SK-N-SH (cell line): ENCODE data around the gene CASP1. TPM values are rescaled to one million over a fixed set of nuclear protein-coding genes. Genes with fewer than 3 reads are reported as not detected.

Experiments
- CTCF ChIA-PET: fragments of 300-600, 350-600 bp; formaldehyde crosslinking; extraction: SDS; loops from one replicate; lab custom pipeline; 2021; lab: Yijun Ruan, JAX
- POLR2A ChIA-PET: fragments of 350-600 bp; sonication (Branson Sonifier 250); formaldehyde crosslinking; extraction: SDS; loops from one replicate; lab custom pipeline; 2020; ENCODE audit warnings: antibody characterized with exemption, inconsistent platforms; lab: Yijun Ruan, JAX
- DNase-seq: peaks from one replicate; pipeline ENCODE4 v3.0.0; 2012
- H2AFZ ChIP-seq: fragments of 200-600 bp; sonication (generic); 2 replicates; pipeline ENCODE4 v1.8.1; 2016; ENCODE audit warnings: antibody characterized with exemption, mild to moderate bottlenecking, low read depth
- H3F3A ChIP-seq: fragments of 200-600 bp; sonication (generic); replicated peaks from 2 replicates; pipeline ENCODE3; 2016; ENCODE audit warnings: antibody characterized with exemption, mild to moderate bottlenecking; ENCODE audit not compliant: insufficient read depth
- H3K27ac ChIP-seq, 2 experiments: fragments of 200-500 bp in 1 of 2; fragments of 200-600 bp in 1 of 2; sonication (Bioruptor generic) in 1 of 2; sonication (generic), shearing (Covaris generic) in 1 of 2; 2 replicates each; pipeline versions ENCODE4 v1.5.1 to v1.6.1; 2014 to 2016; ENCODE audit warnings: low read depth in 2 of 2, inconsistent platforms in 1 of 2, low read length in 1 of 2, mild to moderate bottlenecking in 1 of 2, mixed read lengths in 1 of 2
- H3K27me3 ChIP-seq: fragments of 200-600 bp; sonication (generic), shearing (Covaris generic); 2 replicates; pipeline ENCODE4 v1.6.1; 2016; ENCODE audit warnings: mixed run types; ENCODE audit not compliant: insufficient read depth
- H3K36me3 ChIP-seq, 2 experiments: fragments of 200-500 bp in 1 of 2; fragments of 200-600 bp in 1 of 2; sonication (Bioruptor generic) in 1 of 2; sonication (generic) in 1 of 2; replicated peaks in 1 of 2; 2 replicates each; pipeline versions ENCODE3 to v1.5.1; 2014 to 2016; ENCODE audit warnings: low read length in 1 of 2, mild to moderate bottlenecking in 1 of 2; ENCODE audit not compliant: insufficient read depth in 2 of 2, control insufficient read depth in 1 of 2
- H3K4me1 ChIP-seq, 2 experiments: fragments of 200-500 bp in 1 of 2; fragments of 200-600 bp in 1 of 2; sonication (Bioruptor generic) in 1 of 2; sonication (generic), shearing (Covaris generic) in 1 of 2; 2 replicates each; pipeline versions ENCODE4 v1.5.1 to v1.6.1; 2014 to 2016; ENCODE audit warnings: low read depth in 1 of 2, low read length in 1 of 2, mixed run types in 1 of 2; ENCODE audit not compliant: insufficient read depth in 2 of 2, control insufficient read depth in 1 of 2
- H3K4me2 ChIP-seq: fragments of 200-600 bp; sonication (generic), shearing (Covaris generic); 2 replicates; pipeline ENCODE4 v1.6.1; 2017; ENCODE audit warnings: mixed run types
- H3K4me3 ChIP-seq, 2 experiments: fragments of 200-500 bp in 1 of 2; fragments of 200-600 bp in 1 of 2; sonication (Bioruptor generic) in 1 of 2; sonication (generic), shearing (Covaris generic) in 1 of 2; 2 replicates each; pipeline versions ENCODE4 v1.5.1 to v1.8.1; 2014 to 2016; ENCODE audit warnings: low read depth in 2 of 2, inconsistent platforms in 1 of 2, low read length in 1 of 2, mild to moderate bottlenecking in 1 of 2, mixed read lengths in 1 of 2, moderate library complexity in 1 of 2
- H3K79me2 ChIP-seq: fragments of 200-600 bp; sonication (generic); 2 replicates; pipeline ENCODE4 v1.8.1; 2017; ENCODE audit warnings: mild to moderate bottlenecking; ENCODE audit not compliant: insufficient read depth
- H3K9ac ChIP-seq: fragments of 200-600 bp; sonication (generic); 2 replicates; pipeline ENCODE4 v1.6.1; 2017; ENCODE audit warnings: mixed run types
- H3K9me2 ChIP-seq: fragments of 200-600 bp; sonication (generic); 2 replicates; pipeline ENCODE4 v1.6.1; 2017; ENCODE audit warnings: mixed run types
- H3K9me3 ChIP-seq: fragments of 200-600 bp; sonication (generic); 2 replicates; pipeline ENCODE4 v1.6.1; 2017; ENCODE audit warnings: mixed run types, mild to moderate bottlenecking, moderate library complexity
- H4K20me1 ChIP-seq: fragments of 200-600 bp; sonication (generic); 2 replicates; pipeline ENCODE4 v1.6.1; 2017; ENCODE audit warnings: mild to moderate bottlenecking, mixed run types; ENCODE audit not compliant: insufficient read depth
- CHD2 ChIP-seq: fragments of 150-350 bp; IDR thresholded peaks from 2 replicates; pipeline ENCODE4 v1.6.1; 2018; ENCODE audit warnings: low read length; ENCODE audit not compliant: partially characterized antibody
- EP300 ChIP-seq, 2 experiments: IDR thresholded peaks; 2 replicates each; pipeline versions ENCODE4 v1.4.0 to v1.6.1; 2012; ENCODE audit warnings: borderline replicate concordance in 1 of 2, low read depth in 1 of 2, low read length in 1 of 2
- FOSL2 ChIP-seq: IDR thresholded peaks from 2 replicates; pipeline ENCODE4 v1.4.0; 2012; ENCODE audit warnings: low read depth, mild to moderate bottlenecking, moderate library complexity, borderline replicate concordance
- FOXJ3 ChIP-seq: sonication (generic); formaldehyde crosslinking; IDR thresholded peaks from 2 replicates; pipeline ENCODE4 v1.5.1; 2020; ENCODE audit warnings: mild to moderate bottlenecking, missing genetic modification reagents
- FOXM1 ChIP-seq: IDR thresholded peaks from 2 replicates; pipeline ENCODE4 v1.4.0; 2012; ENCODE audit warnings: low read depth, mild to moderate bottlenecking
- GABPA ChIP-seq: IDR thresholded peaks from 2 replicates; pipeline ENCODE4 v1.4.0; 2012; ENCODE audit warnings: low read depth, mild to moderate bottlenecking
- IRF3 ChIP-seq: fragments of 150-350 bp; IDR thresholded peaks from 2 replicates; pipeline ENCODE4 v1.6.1; 2016; ENCODE audit warnings: mild to moderate bottlenecking, low read depth, low read length
- JUND ChIP-seq: IDR thresholded peaks from 2 replicates; pipeline ENCODE4 v1.4.0; 2012
- MEF2A ChIP-seq: IDR thresholded peaks from 2 replicates; pipeline ENCODE4 v1.4.0; 2012; ENCODE audit warnings: low read depth, borderline replicate concordance
- NRF1 ChIP-seq: IDR thresholded peaks from 2 replicates; pipeline ENCODE4 v1.6.1; 2012; ENCODE audit warnings: low read depth, mild to moderate bottlenecking, low read length
- PBX3 ChIP-seq: IDR thresholded peaks from 2 replicates; pipeline ENCODE4; 2012
- RAD21 ChIP-seq: IDR thresholded peaks from 2 replicates; pipeline ENCODE4 v1.6.1; 2012; ENCODE audit warnings: mild to moderate bottlenecking, low read length
- RCOR1 ChIP-seq: fragments of 150-350 bp; IDR thresholded peaks from 2 replicates; pipeline ENCODE4 v1.6.1; 2017; ENCODE audit warnings: antibody characterized with exemption, low read length
- RXRA ChIP-seq: IDR thresholded peaks from 2 replicates; pipeline ENCODE4 v1.4.0; 2012; ENCODE audit warnings: low read depth, mild to moderate bottlenecking, borderline replicate concordance
- SIN3A ChIP-seq: IDR thresholded peaks from 2 replicates; pipeline ENCODE4 v1.6.1; 2012; ENCODE audit warnings: low read depth, mild to moderate bottlenecking, low read length, moderate library complexity, borderline replicate concordance
- TAF1 ChIP-seq: IDR thresholded peaks from 2 replicates; pipeline ENCODE4 v1.6.1; 2012; ENCODE audit warnings: low read depth, mild to moderate bottlenecking, low read length, moderate library complexity, borderline replicate concordance
- TEAD4 ChIP-seq: IDR thresholded peaks from 2 replicates; pipeline ENCODE4 v1.4.0; 2012; ENCODE audit warnings: mild to moderate bottlenecking, borderline replicate concordance; ENCODE audit not compliant: insufficient read depth
- YY1 ChIP-seq: IDR thresholded peaks from 2 replicates; pipeline ENCODE4 v1.4.0; 2012; ENCODE audit warnings: low read depth, mild to moderate bottlenecking
- WGBS: methylation state at CpG from one replicate; pipeline ENCODE4 v1.1.6; 2017; ENCODE audit warnings: low lambda C conversion rate; 5-methylcytosine and 5-hydroxymethylcytosine counted together
- polyA plus RNA-seq, 3 experiments: library from polyadenylated mRNA; depleted of rRNA; stranded (reverse); fragments of >200 nt; gene quantifications; 2 replicates each; pipeline ENCODE4 v1.2.3, GENCODE V29; 2012
- TF ChIP-seq, protein P1 (sequence below): IDR thresholded peaks from 2 replicates; pipeline ENCODE4 v1.4.0; 2012; ENCODE audit warnings: low read depth, borderline replicate concordance
- TF ChIP-seq, protein P2 (sequence below): fragments of 200-600 bp; sonication (generic); IDR thresholded peaks from 2 replicates; pipeline ENCODE4 v1.6.1; 2017; ENCODE audit warnings: antibody characterized with exemption, mild to moderate bottlenecking, moderate library complexity

The CASP1 gene
- polyA plus RNA-seq, 1 of the 3 experiments (the other 2 are of a cell fraction): not detected

- no peak overlapping the region for H3K9ac ChIP-seq
- WGBS: 0% methylated on average over 1 of the region's 1 CpG
- no peaks in the 10 kb centered on the region for H3K36me3 ChIP-seq
- H2AFZ ChIP-seq: no peak overlapping the region
- H3K9me3 ChIP-seq: no peaks in the 10 kb centered on the region
- ChIA-PET CTCF (no interaction called here), POLR2A (no interaction called here)
- no peaks in the 10 kb centered on the region for H3K9me2 ChIP-seq
- no peak overlapping the region for H3K4me3 ChIP-seq
- no peak overlapping the region for H3K4me2 ChIP-seq
- H4K20me1 ChIP-seq: no peaks in the 10 kb centered on the region
- H3F3A ChIP-seq: no peaks in the 10 kb centered on the region
- no peaks in the 10 kb centered on the region for H3K4me1 ChIP-seq
- TF ChIP-seq EP300 (IDR thresholded peaks at IDR 0.05; ENCODE audit: borderline replicate concordance in 1 of 2, low read depth in 1 of 2, low read length in 1 of 2) (no peak), FOXM1 (no peak), YY1 (no peak), FOXJ3 (no peak), PBX3 (no peak), CHD2 (no peak), NRF1 (no peak), IRF3 (no peak), GABPA (no peak), FOSL2 (no peak), MEF2A (no peak), RCOR1 (no peak), JUND (no peak), RXRA (no peak), TEAD4 (no peak), TAF1 (no peak), SIN3A (no peak), RAD21 (no peak)
- TF ChIP-seq, protein P1, sequence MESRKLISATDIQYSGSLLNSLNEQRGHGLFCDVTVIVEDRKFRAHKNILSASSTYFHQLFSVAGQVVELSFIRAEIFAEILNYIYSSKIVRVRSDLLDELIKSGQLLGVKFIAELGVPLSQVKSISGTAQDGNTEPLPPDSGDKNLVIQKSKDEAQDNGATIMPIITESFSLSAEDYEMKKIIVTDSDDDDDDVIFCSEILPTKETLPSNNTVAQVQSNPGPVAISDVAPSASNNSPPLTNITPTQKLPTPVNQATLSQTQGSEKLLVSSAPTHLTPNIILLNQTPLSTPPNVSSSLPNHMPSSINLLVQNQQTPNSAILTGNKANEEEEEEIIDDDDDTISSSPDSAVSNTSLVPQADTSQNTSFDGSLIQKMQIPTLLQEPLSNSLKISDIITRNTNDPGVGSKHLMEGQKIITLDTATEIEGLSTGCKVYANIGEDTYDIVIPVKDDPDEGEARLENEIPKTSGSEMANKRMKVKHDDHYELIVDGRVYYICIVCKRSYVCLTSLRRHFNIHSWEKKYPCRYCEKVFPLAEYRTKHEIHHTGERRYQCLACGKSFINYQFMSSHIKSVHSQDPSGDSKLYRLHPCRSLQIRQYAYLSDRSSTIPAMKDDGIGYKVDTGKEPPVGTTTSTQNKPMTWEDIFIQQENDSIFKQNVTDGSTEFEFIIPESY: no peak
- TF ChIP-seq, protein P2, sequence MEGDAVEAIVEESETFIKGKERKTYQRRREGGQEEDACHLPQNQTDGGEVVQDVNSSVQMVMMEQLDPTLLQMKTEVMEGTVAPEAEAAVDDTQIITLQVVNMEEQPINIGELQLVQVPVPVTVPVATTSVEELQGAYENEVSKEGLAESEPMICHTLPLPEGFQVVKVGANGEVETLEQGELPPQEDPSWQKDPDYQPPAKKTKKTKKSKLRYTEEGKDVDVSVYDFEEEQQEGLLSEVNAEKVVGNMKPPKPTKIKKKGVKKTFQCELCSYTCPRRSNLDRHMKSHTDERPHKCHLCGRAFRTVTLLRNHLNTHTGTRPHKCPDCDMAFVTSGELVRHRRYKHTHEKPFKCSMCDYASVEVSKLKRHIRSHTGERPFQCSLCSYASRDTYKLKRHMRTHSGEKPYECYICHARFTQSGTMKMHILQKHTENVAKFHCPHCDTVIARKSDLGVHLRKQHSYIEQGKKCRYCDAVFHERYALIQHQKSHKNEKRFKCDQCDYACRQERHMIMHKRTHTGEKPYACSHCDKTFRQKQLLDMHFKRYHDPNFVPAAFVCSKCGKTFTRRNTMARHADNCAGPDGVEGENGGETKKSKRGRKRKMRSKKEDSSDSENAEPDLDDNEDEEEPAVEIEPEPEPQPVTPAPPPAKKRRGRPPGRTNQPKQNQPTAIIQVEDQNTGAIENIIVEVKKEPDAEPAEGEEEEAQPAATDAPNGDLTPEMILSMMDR: no peak
- H3K79me2 ChIP-seq: no peaks in the 10 kb centered on the region
- no peak overlapping the region for H3K27ac ChIP-seq
- no peaks in the 10 kb centered on the region for H3K27me3 ChIP-seq
- DNase-seq: no peak
These were observed 10.6 kb downstream of the CASP1 start for GRCh38 chr11:105024394-105024793.
